ENCODE results near the gene MED13L. TPM values are rescaled to one million over a fixed set of nuclear protein-coding genes. Genes with fewer than 3 reads are reported as not detected.

MED13L gene
- total RNA-seq, 2 experiments from 2014 or later = 25.7 to 40.1 TPM

DNA sequence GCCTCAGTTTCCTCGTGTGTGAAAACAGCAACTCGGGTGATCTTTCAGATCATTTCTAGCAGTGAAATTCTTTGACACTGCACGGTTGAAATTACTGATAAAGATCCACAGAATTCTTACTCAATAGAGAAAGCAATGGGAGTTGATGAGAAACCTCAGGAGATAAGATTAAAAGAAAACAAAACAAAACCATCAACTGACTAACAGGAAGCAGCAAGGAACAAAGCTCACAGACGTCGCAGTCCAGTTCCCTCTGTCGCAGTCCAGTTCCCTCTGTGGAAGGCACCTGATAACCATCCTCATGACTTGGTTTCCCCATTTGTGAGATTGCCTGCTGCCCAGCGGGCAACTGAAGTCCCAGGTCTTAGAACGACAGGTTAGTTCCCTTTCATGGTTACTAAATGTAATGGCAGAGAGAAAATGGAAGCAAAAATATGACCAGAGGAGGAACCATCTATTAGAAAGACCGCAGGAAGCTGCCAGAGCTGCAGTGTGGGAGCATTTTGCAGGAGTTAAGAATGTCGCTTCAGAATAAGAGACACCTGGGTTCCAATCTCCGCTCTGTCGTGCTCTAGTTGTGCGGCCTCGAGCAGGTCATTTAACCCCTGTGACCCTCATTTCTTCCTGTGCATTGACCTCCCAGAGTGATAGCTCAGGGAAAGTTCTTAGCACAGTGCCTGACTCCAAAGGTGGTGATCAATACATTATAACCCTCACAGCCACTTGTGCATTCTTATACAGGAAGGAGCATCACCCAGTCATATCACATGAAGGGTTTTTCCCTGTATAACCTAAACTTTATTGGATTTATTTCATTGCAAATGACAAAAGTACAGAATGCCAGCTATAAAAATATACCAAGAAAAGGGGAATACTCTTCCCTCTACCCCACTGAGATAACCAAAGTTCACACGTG, 5.1 kb upstream of the MED13L start:
- peak overlapping the region; percentile 64; the same call in 1 of the 2 replicates for H2AFZ ChIP-seq (ENCODE audit: low read length)
- peak overlapping the region; percentile 47; the same call in 1 of the 2 replicates for H3K4me2 ChIP-seq (ENCODE audit: low read length)
- H3K36me3 ChIP-seq (ENCODE audit: insufficient read depth, low read length) = no peaks in the 10 kb centered on the region
- no peaks in the 10 kb centered on the region for H3K9me2 ChIP-seq (ENCODE audit: insufficient read depth, low read length)
- peaks cover 9% of the 10 kb centered on the region for H3K4me1 ChIP-seq (ENCODE audit: insufficient read depth, low read length, poor library complexity, severe bottlenecking)
- BruUV-seq (replicated peaks) = no TSS peak
- CTCF ChIA-PET (ENCODE audit: unreplicated experiment) = no interaction called here
- DNase-seq (ENCODE audit: low spot score) = no peak
- H3K4me3 ChIP-seq (ENCODE audit: low read depth, low read length, poor library complexity, severe bottlenecking) = no peak overlapping the region
- no peaks in the 10 kb centered on the region for H4K20me1 ChIP-seq (ENCODE audit: insufficient read depth, low read length)
- no peaks in the 10 kb centered on the region for H3K9me3 ChIP-seq (ENCODE audit: low read length)
- no peaks in the 10 kb centered on the region for H3K79me2 ChIP-seq (ENCODE audit: insufficient read depth, low read depth, low read length)
- H3K27ac ChIP-seq (ENCODE audit: low read depth, low read length, poor library complexity, severe bottlenecking) = no peak overlapping the region
- TF ChIP-seq, protein P1, sequence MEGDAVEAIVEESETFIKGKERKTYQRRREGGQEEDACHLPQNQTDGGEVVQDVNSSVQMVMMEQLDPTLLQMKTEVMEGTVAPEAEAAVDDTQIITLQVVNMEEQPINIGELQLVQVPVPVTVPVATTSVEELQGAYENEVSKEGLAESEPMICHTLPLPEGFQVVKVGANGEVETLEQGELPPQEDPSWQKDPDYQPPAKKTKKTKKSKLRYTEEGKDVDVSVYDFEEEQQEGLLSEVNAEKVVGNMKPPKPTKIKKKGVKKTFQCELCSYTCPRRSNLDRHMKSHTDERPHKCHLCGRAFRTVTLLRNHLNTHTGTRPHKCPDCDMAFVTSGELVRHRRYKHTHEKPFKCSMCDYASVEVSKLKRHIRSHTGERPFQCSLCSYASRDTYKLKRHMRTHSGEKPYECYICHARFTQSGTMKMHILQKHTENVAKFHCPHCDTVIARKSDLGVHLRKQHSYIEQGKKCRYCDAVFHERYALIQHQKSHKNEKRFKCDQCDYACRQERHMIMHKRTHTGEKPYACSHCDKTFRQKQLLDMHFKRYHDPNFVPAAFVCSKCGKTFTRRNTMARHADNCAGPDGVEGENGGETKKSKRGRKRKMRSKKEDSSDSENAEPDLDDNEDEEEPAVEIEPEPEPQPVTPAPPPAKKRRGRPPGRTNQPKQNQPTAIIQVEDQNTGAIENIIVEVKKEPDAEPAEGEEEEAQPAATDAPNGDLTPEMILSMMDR (conservative IDR thresholded peaks at IDR 0.05; ENCODE audit: low read length) = no peak
- no peak for TF ChIP-seq EZH2phosphoT487 (IDR thresholded peaks at IDR 0.05; ENCODE audit: borderline replicate concordance, low read depth, low read length)
- POLR2A ChIA-PET = no interaction called here
- intact Hi-C loops (cut with micrococcal nuclease; ENCODE audit: unreplicated experiment) = no loop called here

DNA sequence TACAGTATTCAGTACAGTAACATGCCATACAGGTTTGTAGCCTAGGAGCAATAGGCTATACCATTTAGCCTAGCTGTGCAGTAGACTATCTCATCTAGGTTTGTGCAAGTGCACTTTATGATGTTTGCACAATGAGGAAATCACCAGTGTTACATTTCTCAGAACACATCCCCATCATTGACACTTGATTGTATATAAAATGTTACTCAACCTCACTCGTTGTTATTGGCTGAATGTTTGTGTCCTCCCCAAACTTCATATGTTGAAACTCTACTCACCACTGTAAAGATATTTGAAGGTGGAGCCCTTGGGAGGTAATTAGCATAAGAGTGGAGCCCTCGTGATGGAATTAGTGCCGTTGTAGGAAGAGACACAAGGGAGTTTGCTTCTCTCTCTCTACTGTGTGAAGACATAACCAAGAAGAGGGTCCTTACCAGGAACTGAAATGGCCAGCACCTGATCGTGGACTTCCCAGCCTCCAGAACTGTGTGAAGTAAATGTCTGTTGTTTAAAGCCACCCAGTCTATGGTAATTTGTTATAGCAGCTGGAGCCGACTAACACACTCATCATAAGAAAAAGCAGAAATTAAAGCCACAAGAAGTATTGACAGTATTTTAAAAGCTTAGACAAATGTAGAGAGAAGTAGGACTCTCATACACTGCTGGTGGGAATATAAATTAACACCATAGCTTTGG, 3.2 kb upstream of the MED13L start:
- CTCF ChIA-PET (ENCODE audit: unreplicated experiment) = no interaction called here
- TF ChIP-seq, protein P1 (conservative IDR thresholded peaks at IDR 0.05; ENCODE audit: low read length) = no peak
- no peak for TF ChIP-seq EZH2phosphoT487 (IDR thresholded peaks at IDR 0.05; ENCODE audit: borderline replicate concordance, low read depth, low read length)

More for the DNA sequence above, 3.2 kb upstream of the MED13L start:
- H3K27ac ChIP-seq (ENCODE audit: low read depth, low read length, poor library complexity, severe bottlenecking) = no peak overlapping the region
- H3K4me1 ChIP-seq (ENCODE audit: insufficient read depth, low read length, poor library complexity, severe bottlenecking) = peaks cover 10% of the 10 kb centered on the region
- peaks cover 2% of the 10 kb centered on the region; the same call in 1 of the 2 replicates for H4K20me1 ChIP-seq (ENCODE audit: insufficient read depth, low read length)
- H3K9me3 ChIP-seq (ENCODE audit: low read length) = no peaks in the 10 kb centered on the region
- no peaks in the 10 kb centered on the region for H3K9me2 ChIP-seq (ENCODE audit: insufficient read depth, low read length)
- POLR2A ChIA-PET = no interaction called here
- no peak overlapping the region for H3K4me2 ChIP-seq (ENCODE audit: low read length)
- BruUV-seq (replicated peaks) = no TSS peak
- no peak overlapping the region for H3K4me3 ChIP-seq (ENCODE audit: low read depth, low read length, poor library complexity, severe bottlenecking)
- DNase-seq (ENCODE audit: low spot score) = no peak
- H3K36me3 ChIP-seq (ENCODE audit: insufficient read depth, low read length) = no peaks in the 10 kb centered on the region
- intact Hi-C loops (cut with micrococcal nuclease; ENCODE audit: unreplicated experiment) = no loop called here
- H3K79me2 ChIP-seq (ENCODE audit: insufficient read depth, low read depth, low read length) = peaks cover 4% of the 10 kb centered on the region; the same call in 1 of the 2 replicates
- no peak overlapping the region for H2AFZ ChIP-seq (ENCODE audit: low read length)

Measured in OCI-LY7 (cell line).